ENCODE measurements around the gene MYO9B. TPM values are rescaled to one million over a fixed set of nuclear protein-coding genes. Genes with fewer than 3 reads are reported as not detected.
A peak's percentile ranks its signal among the peaks of the same experiment; 100 is the strongest.

MYO9B gene
- total RNA-seq, 3 donors from 2014 or later (not counting 1 experiment from before 2014, with no cell fraction given), result 321 to 378 (median 365) TPM

- intact Hi-C loops (cut with micrococcal nuclease), result loop anchor here (1.0 kb wide), 1 partner anchor 12 kb away; the partner anchor contains the start of gene OCEL1
- H3K36me3 Mint-ChIP-seq, result no peaks in the 10 kb centered on the region
- H3K4me3 Mint-ChIP-seq, result peak overlapping the region; percentile 93
- H3K27ac Mint-ChIP-seq, result peak overlapping the region; percentile 92 to 96
- Histone ChIP-seq H3K4me1 (ENCODE audit: control insufficient read depth, insufficient read depth, low read length) (peaks cover 17% of the 10 kb centered on the region), H3K9me3 (ENCODE audit: control insufficient read depth, insufficient read depth, low read length) (no peaks in the 10 kb centered on the region), H3K4me3 (ENCODE audit: low read length) (peak overlapping the region; percentile 83), H3K27me3 (ENCODE audit: control insufficient read depth, insufficient read depth, low read length) (no peaks in the 10 kb centered on the region), H3K27ac (ENCODE audit: low read length) (peak overlapping the region; percentile 93), H3K36me3 (ENCODE audit: control insufficient read depth, insufficient read depth, low read length) (peaks cover 36% of the 10 kb centered on the region)
- no peak for DNase-seq
- 42% methylated on average over 16 of the region's 16 CpGs for whole genome bisulfite sequencing (ENCODE audit: insufficient coverage)
- ATAC-seq, result no peak
- peaks cover 8 to 18% of the 10 kb centered on the region in 2 donors for H3K4me1 Mint-ChIP-seq
- TF ChIP-seq, protein P1, sequence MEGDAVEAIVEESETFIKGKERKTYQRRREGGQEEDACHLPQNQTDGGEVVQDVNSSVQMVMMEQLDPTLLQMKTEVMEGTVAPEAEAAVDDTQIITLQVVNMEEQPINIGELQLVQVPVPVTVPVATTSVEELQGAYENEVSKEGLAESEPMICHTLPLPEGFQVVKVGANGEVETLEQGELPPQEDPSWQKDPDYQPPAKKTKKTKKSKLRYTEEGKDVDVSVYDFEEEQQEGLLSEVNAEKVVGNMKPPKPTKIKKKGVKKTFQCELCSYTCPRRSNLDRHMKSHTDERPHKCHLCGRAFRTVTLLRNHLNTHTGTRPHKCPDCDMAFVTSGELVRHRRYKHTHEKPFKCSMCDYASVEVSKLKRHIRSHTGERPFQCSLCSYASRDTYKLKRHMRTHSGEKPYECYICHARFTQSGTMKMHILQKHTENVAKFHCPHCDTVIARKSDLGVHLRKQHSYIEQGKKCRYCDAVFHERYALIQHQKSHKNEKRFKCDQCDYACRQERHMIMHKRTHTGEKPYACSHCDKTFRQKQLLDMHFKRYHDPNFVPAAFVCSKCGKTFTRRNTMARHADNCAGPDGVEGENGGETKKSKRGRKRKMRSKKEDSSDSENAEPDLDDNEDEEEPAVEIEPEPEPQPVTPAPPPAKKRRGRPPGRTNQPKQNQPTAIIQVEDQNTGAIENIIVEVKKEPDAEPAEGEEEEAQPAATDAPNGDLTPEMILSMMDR (IDR thresholded peaks at IDR 0.05), result no peak
- H3K9me3 Mint-ChIP-seq, result no peaks in the 10 kb centered on the region
- no peaks in the 10 kb centered on the region for H3K27me3 Mint-ChIP-seq (ENCODE audit: low read depth in 2 of 2)
These were observed 139.0 kb downstream of the MYO9B start for GRCh38 chr19:17214508-17215126.

DNA sequence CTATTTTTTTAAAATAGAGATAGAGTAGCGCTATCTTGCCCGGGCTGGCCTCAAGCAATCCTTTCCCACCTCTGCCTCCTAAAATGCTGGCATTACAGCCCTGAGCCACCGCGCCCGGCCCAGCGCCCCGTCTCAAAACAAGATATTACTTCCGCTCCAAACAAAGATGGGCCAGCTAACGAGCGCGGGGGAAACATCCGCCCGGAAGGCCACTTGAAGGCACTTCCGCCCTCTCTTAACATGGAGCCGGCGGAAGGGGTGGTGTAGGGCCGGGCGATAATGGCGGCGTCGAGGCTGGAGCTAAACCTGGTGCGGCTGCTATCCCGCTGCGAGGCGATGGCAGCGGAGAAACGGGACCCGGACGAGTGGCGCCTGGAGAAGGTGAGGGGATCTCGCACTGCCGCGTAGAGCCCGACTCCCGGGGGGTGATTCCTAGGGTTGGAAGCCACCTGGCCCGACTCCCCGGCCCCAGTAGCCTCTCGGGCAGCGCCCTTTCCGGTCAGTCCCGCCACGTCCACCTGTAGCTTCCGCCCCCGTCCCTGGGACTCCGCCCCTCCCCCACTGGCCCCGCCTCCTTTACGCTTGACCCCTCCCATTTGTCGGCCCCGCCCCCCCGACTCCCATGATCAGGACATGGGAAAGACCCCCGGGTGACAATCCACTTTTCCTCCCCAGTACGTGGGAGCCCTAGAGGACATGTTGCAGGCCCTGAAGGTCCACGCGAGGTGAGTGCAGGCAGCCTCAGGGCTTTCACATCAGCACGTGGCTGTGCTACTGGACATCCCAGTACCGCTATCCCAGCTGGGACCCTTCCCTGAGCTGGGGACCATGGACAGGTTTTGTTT lies 139.8 kb downstream of the MYO9B start, which contains the start of gene USE1:
Gene USE1 (plus strand): TSS at position 231 of the 845 bp plus-strand sequence. CDS start 49 bp downstream, at position 280.
- peak within 1 kb of the TSS; percentile 93 for H3K4me3 Mint-ChIP-seq
- H3K4me3 ChIP-seq (ENCODE audit: low read length), result peak within 1 kb of the TSS; percentile 83
- H3K9me3 Mint-ChIP-seq, result no peaks in the 10 kb centered on the region
- H3K9me3 ChIP-seq (ENCODE audit: control insufficient read depth, insufficient read depth, low read length), result no peaks in the 10 kb centered on the region
- no peaks in the 10 kb centered on the region for H3K36me3 Mint-ChIP-seq
- WGBS (ENCODE audit: insufficient coverage), result 5% methylated on average over 56 of the region's 56 CpGs
- H3K36me3 ChIP-seq (ENCODE audit: control insufficient read depth, insufficient read depth, low read length), result peaks cover 29% of the 10 kb centered on the region
- ATAC-seq (peak; percentile 96 to 97 (median 96)), DNase-seq (peak; percentile 81 to 95)
- peak within 1 kb of the TSS; percentile 92 to 96 for H3K27ac Mint-ChIP-seq
- TF ChIP-seq, protein P1 (IDR thresholded peaks at IDR 0.05), result no peak
- intact Hi-C loops (cut with micrococcal nuclease), result loop anchor here (1.0 kb wide), 1 partner anchor 11 kb away; the partner anchor contains the start of gene OCEL1
- peaks cover 17% of the 10 kb centered on the region for H3K4me1 ChIP-seq (ENCODE audit: control insufficient read depth, insufficient read depth, low read length)
- no peaks in the 10 kb centered on the region for H3K27me3 ChIP-seq (ENCODE audit: control insufficient read depth, insufficient read depth, low read length)
- H3K4me1 Mint-ChIP-seq, result peaks cover 8 to 18% of the 10 kb centered on the region in 2 donors
- H3K27me3 Mint-ChIP-seq (ENCODE audit: low read depth in 2 of 2), result no peaks in the 10 kb centered on the region
- peak within 1 kb of the TSS; percentile 93 for H3K27ac ChIP-seq (ENCODE audit: low read length)

- DNase-seq, result no peak
- Histone ChIP-seq H3K4me3 (ENCODE audit: low read length) (peak overlapping the region; percentile 83), H3K27me3 (ENCODE audit: control insufficient read depth, insufficient read depth, low read length) (no peaks in the 10 kb centered on the region), H3K4me1 (ENCODE audit: control insufficient read depth, insufficient read depth, low read length) (peaks cover 17% of the 10 kb centered on the region), H3K9me3 (ENCODE audit: control insufficient read depth, insufficient read depth, low read length) (no peaks in the 10 kb centered on the region), H3K36me3 (ENCODE audit: control insufficient read depth, insufficient read depth, low read length) (peaks cover 25% of the 10 kb centered on the region), H3K27ac (ENCODE audit: low read length) (peak overlapping the region; percentile 93)
- 90% methylated on average over 13 of the region's 13 CpGs for WGBS (ENCODE audit: insufficient coverage)
- intact Hi-C loops (cut with micrococcal nuclease), result no loop called here
- H3K27ac Mint-ChIP-seq, result peak overlapping the region; percentile 92 to 96
- H3K4me3 Mint-ChIP-seq, result peak overlapping the region; percentile 93
- no peaks in the 10 kb centered on the region for H3K27me3 Mint-ChIP-seq (ENCODE audit: low read depth in 2 of 2)
- TF ChIP-seq, protein P1 (IDR thresholded peaks at IDR 0.05), result no peak
- peaks cover 8 to 18% of the 10 kb centered on the region in 2 donors for H3K4me1 Mint-ChIP-seq
- ATAC-seq, result no peak
- H3K36me3 Mint-ChIP-seq, result no peaks in the 10 kb centered on the region
- H3K9me3 Mint-ChIP-seq, result no peaks in the 10 kb centered on the region
These were observed 140.6 kb downstream of the MYO9B start for GRCh38 chr19:17216058-17216670.
